Ovary (tissue), 3 donors: ENCODE results near the gene EPB41L2.

ENCODE experiments used
- CTCF ChIP-seq, 3 donors: fragments of 450-650 bp in 2 of 3; fragments of 200-600 bp in 1 of 3; IDR thresholded peaks; one replicate each; pipeline versions ENCODE4 v1.5.1 to v1.8.0; 2016 to 2022; ENCODE audit warnings: antibody characterized with exemption in 3 of 3, mild to moderate bottlenecking in 1 of 3
- POLR2A ChIP-seq: fragments of 450-650 bp; IDR thresholded peaks from one replicate; pipeline ENCODE4 v1.6.1; 2017; ENCODE audit warnings: antibody characterized with exemption, mild to moderate bottlenecking, moderate library complexity
- donor health status: DM: no; HTN: no; CAD: no.

DNA sequence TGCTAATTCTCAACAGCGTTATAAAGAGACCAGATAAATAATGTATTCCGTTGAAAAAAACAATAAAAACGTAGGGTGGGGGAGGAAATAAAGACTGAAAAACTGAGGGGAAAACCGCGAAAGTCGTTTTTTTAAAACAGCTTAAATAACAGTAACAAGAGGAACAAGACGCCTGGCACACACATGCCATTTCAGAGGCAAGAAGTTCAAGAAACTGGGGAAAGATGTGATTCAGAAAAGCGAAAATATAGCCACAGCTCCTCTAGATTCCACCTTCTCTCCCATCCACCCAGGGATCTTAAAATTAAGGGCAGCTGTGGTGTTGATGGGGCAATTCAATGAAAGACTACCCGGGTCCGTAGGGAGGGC is 1.3 kb downstream of the EPB41L2 start:
- TF ChIP-seq CTCF (IDR thresholded peaks at IDR 0.05) (no peak), POLR2A (no peak)
